Panc1 (cell line): ENCODE results near the gene CRYGS. TPM values are rescaled to one million over a fixed set of nuclear protein-coding genes. Genes with fewer than 3 reads are reported as not detected.

Source experiments
- ATAC-seq: fragments of 200-7000 bp; cut with Tn5 transposase; 2 replicates; pipeline ENCODE4 v1.9.1; 2020; ENCODE audit warnings: mild to moderate bottlenecking, moderate library complexity
- BruUV-seq: library from RNA; stranded (reverse); fragments of 400-500 nt; replicated peaks from 2 replicates; lab custom pipeline; 2021; lab: Mats Ljungman, UMichigan
- CTCF ChIA-PET: fragments of 300-600 bp; sonication (Branson Sonifier 250); formaldehyde crosslinking; loops from one replicate; lab custom pipeline; 2022; ENCODE audit warnings: antibody characterized with exemption; lab: Charles Lee
- POLR2A ChIA-PET: fragments of 300-600 bp; sonication (Branson Sonifier 250); formaldehyde crosslinking; loops from one replicate; lab custom pipeline; 2022; ENCODE audit warnings: antibody characterized with exemption; lab: Charles Lee
- DNase-seq: peaks from one replicate; pipeline ENCODE4 v3.0.0-alpha.2; 2010; ENCODE audit warnings: low read depth, low spot score
- H3K27ac ChIP-seq: 2 replicates; pipeline ENCODE4 v1.5.1; 2011; ENCODE audit warnings: mild to moderate bottlenecking, low read length, inconsistent platforms
- H3K27me3 ChIP-seq: fragments of 200-500 bp; sonication (Bioruptor generic); 2 replicates; pipeline ENCODE4 v1.6.0; 2014; ENCODE audit warnings: low read length, inconsistent platforms; ENCODE audit not compliant: control insufficient read depth, insufficient read depth
- H3K36me3 ChIP-seq: fragments of 200-500 bp; sonication (Bioruptor generic); 2 replicates; pipeline ENCODE4 v1.5.1; 2014; ENCODE audit warnings: inconsistent platforms, mild to moderate bottlenecking, low read length, moderate library complexity; ENCODE audit not compliant: control insufficient read depth, insufficient read depth
- H3K4me1 ChIP-seq: 2 replicates; pipeline ENCODE4 v1.5.1; 2011; ENCODE audit warnings: inconsistent platforms, mild to moderate bottlenecking, low read length, moderate library complexity; ENCODE audit not compliant: control insufficient read depth, insufficient read depth
- H3K4me3 ChIP-seq, 2 experiments: 2 replicates each; pipeline ENCODE4 v1.5.1; 2011 to 2012; ENCODE audit warnings: low read depth in 2 of 2, low read length in 2 of 2, mild to moderate bottlenecking in 2 of 2, inconsistent platforms in 1 of 2, moderate library complexity in 1 of 2
- H3K9me3 ChIP-seq: fragments of 200-500 bp; sonication (Bioruptor generic); 2 replicates; pipeline ENCODE4 v1.5.1; 2014; ENCODE audit warnings: low read depth, mild to moderate bottlenecking, inconsistent platforms, low read length, moderate library complexity; ENCODE audit not compliant: control insufficient read depth, insufficient read depth
- POLR2AphosphoS5 ChIP-seq: IDR thresholded peaks from 2 replicates; pipeline ENCODE4 v1.6.1; 2012; ENCODE audit warnings: mild to moderate bottlenecking, low read depth, low read length, moderate library complexity
- SIN3A ChIP-seq: IDR thresholded peaks from 2 replicates; pipeline ENCODE4 v1.6.1; 2012; ENCODE audit warnings: low read depth, mild to moderate bottlenecking, low read length, moderate library complexity, borderline replicate concordance; ENCODE audit not compliant: insufficient read depth
- TCF7L2 ChIP-seq: IDR thresholded peaks from 2 replicates; pipeline ENCODE4 v1.6.1; 2011; ENCODE audit warnings: mild to moderate bottlenecking, low read depth, low read length, inconsistent platforms
- in situ Hi-C: cut with HindIII; loops from 2 replicates; pipeline ENCODE4 v1.10.0; 2016; ENCODE audit warnings: low sequenced_read_pairs, low pct_unique_long_range_greater_than_20kb
- intact Hi-C: fragments of 100-400 bp; cut with micrococcal nuclease; formaldehyde crosslinking; loops from one replicate; pipeline ENCODE4 v1.10.0; 2022; ENCODE audit not compliant: unreplicated experiment
- total RNA-seq: library from RNA; stranded (reverse); gene quantifications from one replicate; pipeline ENCODE4 v1.2.1, GENCODE V29; 2021; ENCODE audit not compliant: unreplicated experiment
- TF ChIP-seq, protein P1 (sequence below): fragments of 450-650 bp; IDR thresholded peaks from 2 replicates; pipeline ENCODE4 v1.5.1; 2017; ENCODE audit warnings: mild to moderate bottlenecking
- TF ChIP-seq, protein P2 (sequence below), 2 experiments: IDR thresholded peaks; 2 replicates each; pipeline ENCODE4 v1.6.1; 2011 to 2012; ENCODE audit warnings: low read depth in 2 of 2, control low read depth in 1 of 2, low read length in 1 of 2, mild to moderate bottlenecking in 1 of 2, moderate library complexity in 1 of 2; ENCODE audit not compliant: insufficient read depth in 1 of 2

Gene CRYGS
- total RNA-seq, 1 experiment from 2014 or later, result 2.8 TPM

DNA sequence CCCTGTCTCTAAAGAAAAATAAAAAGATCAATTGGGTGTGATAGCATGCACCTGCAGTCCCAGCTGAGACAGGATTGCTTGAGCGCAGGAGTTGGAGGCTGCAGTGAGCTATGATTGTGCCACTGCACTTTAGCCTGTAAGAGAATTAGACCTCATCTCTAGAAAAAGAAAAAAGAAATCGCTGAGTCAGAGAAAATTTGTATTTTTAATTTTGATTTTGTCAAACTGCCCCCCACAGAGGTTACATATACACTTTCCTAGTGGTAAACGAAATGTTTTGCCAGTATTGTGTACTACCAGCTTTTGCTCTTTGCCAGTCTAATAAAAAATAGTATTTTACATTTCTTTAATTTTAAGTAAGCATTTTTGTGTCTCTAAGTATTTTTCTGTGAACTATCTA lies 5.3 kb upstream of the CRYGS start:
- in situ Hi-C loops, result no loop called here
- no TSS peak for BruUV-seq
- DNase-seq (no peak), ATAC-seq (no peak)
- TF ChIP-seq, protein P1, sequence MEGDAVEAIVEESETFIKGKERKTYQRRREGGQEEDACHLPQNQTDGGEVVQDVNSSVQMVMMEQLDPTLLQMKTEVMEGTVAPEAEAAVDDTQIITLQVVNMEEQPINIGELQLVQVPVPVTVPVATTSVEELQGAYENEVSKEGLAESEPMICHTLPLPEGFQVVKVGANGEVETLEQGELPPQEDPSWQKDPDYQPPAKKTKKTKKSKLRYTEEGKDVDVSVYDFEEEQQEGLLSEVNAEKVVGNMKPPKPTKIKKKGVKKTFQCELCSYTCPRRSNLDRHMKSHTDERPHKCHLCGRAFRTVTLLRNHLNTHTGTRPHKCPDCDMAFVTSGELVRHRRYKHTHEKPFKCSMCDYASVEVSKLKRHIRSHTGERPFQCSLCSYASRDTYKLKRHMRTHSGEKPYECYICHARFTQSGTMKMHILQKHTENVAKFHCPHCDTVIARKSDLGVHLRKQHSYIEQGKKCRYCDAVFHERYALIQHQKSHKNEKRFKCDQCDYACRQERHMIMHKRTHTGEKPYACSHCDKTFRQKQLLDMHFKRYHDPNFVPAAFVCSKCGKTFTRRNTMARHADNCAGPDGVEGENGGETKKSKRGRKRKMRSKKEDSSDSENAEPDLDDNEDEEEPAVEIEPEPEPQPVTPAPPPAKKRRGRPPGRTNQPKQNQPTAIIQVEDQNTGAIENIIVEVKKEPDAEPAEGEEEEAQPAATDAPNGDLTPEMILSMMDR, result no peak
- TF ChIP-seq, protein P2, sequence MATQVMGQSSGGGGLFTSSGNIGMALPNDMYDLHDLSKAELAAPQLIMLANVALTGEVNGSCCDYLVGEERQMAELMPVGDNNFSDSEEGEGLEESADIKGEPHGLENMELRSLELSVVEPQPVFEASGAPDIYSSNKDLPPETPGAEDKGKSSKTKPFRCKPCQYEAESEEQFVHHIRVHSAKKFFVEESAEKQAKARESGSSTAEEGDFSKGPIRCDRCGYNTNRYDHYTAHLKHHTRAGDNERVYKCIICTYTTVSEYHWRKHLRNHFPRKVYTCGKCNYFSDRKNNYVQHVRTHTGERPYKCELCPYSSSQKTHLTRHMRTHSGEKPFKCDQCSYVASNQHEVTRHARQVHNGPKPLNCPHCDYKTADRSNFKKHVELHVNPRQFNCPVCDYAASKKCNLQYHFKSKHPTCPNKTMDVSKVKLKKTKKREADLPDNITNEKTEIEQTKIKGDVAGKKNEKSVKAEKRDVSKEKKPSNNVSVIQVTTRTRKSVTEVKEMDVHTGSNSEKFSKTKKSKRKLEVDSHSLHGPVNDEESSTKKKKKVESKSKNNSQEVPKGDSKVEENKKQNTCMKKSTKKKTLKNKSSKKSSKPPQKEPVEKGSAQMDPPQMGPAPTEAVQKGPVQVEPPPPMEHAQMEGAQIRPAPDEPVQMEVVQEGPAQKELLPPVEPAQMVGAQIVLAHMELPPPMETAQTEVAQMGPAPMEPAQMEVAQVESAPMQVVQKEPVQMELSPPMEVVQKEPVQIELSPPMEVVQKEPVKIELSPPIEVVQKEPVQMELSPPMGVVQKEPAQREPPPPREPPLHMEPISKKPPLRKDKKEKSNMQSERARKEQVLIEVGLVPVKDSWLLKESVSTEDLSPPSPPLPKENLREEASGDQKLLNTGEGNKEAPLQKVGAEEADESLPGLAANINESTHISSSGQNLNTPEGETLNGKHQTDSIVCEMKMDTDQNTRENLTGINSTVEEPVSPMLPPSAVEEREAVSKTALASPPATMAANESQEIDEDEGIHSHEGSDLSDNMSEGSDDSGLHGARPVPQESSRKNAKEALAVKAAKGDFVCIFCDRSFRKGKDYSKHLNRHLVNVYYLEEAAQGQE (IDR thresholded peaks at IDR 0.05; ENCODE audit: insufficient read depth in 1 of 2, low read depth in 2 of 2, low read length in 1 of 2), result no peak
- no peak for TF ChIP-seq SIN3A
- TF ChIP-seq POLR2AphosphoS5, result no peak
- TF ChIP-seq TCF7L2, result no peak
- POLR2A ChIA-PET, result no interaction called here
- no peaks in the 10 kb centered on the region for H3K4me1 ChIP-seq
- H3K9me3 ChIP-seq, result no peaks in the 10 kb centered on the region
- intact Hi-C loops, result no loop called here
- H3K36me3 ChIP-seq, result peaks cover 17% of the 10 kb centered on the region
- no peak overlapping the region for H3K4me3 ChIP-seq
- no peak overlapping the region for H3K27ac ChIP-seq
- H3K27me3 ChIP-seq, result no peaks in the 10 kb centered on the region
- CTCF ChIA-PET, result interaction anchor here (0.6 kb wide), 1 partner anchor 18 kb away, joined by 7 read pairs; the partner anchor contains the start of gene TBCCD1

DNA sequence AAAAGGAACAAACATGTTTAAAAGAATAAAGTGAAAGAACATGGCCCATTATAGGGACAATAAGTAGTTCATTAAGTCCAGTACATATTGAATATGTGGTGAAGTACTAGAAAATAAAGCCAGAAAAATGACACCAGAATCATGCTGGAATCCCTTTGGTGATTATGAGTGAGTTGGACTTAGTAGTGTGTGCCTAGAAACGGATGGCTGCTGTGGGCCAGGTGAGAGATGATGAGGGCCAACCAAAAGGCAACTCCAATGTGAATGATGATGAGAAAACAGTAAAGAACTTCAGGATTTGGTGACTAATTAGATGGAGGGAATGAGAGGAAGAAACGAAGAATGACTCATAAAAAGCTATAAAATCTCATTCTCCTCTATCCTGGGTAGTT lies 3.3 kb downstream of the CRYGS start:
- no peak overlapping the region for H3K4me3 ChIP-seq
- ChIA-PET CTCF (interaction anchor here (0.5 to 2.4 kb wide), 10 partner anchors 8 to 597 kb away, joined by 3 to 13 read pairs (median 4); partner anchors contain the start of gene DNAJB11), POLR2A (interaction anchor here (0.5 to 0.7 kb wide), 3 partner anchors 91 to 132 kb away, joined by 3 read pairs; no protein-coding TSS in a partner anchor)
- intact Hi-C loops, result loop anchor here (1.0 kb wide), 1 partner anchor 282 kb away; no protein-coding TSS in a partner anchor
- H3K27me3 ChIP-seq, result no peaks in the 10 kb centered on the region
- BruUV-seq, result no TSS peak
- no peaks in the 10 kb centered on the region for H3K9me3 ChIP-seq
- H3K27ac ChIP-seq, result no peak overlapping the region
- H3K4me1 ChIP-seq, result no peaks in the 10 kb centered on the region
- H3K36me3 ChIP-seq, result peaks cover 11% of the 10 kb centered on the region; the same call in 1 of the 2 replicates
- ATAC-seq (peak; percentile 12; the same call in 1 of the 2 replicates), DNase-seq (no peak)
- in situ Hi-C loops, result no loop called here
- TF ChIP-seq, protein P1, result peak; percentile 49
- no peak for TF ChIP-seq TCF7L2
- TF ChIP-seq SIN3A, result no peak
